CD4-positive, alpha-beta T cell treated with Interleukin-15 for 4 hours (primary cell): ENCODE results near the gene SLC4A3.

Experiments used
- DNase-seq: peaks from one replicate; pipeline ENCODE4 v3.0.0-alpha.2; 2020; ENCODE audit warnings: low spot score

Gene SLC4A3

GRCh38 chr2:219613461-219614070 is 13.9 kb upstream of the SLC4A3 start:
- DNase-seq = no peak

- no peak for DNase-seq
Observed at GRCh38 chr2:219614076-219614860, 13.2 kb upstream of the SLC4A3 start.

GRCh38 chr2:219615036-219615435 is 12.4 kb upstream of the SLC4A3 start:
- no peak for DNase-seq

GRCh38 chr2:219615894-219616293 is 11.5 kb upstream of the SLC4A3 start:
- DNase-seq = no peak

GRCh38 chr2:219616550-219616949 is 10.9 kb upstream of the SLC4A3 start:
- no peak for DNase-seq

- DNase-seq = no peak
Observed at GRCh38 chr2:219618733-219619122, 8.7 kb upstream of the SLC4A3 start.

- DNase-seq = no peak
Observed at GRCh38 chr2:219619235-219619634, 8.2 kb upstream of the SLC4A3 start.

- no peak for DNase-seq
Observed at GRCh38 chr2:219620546-219620945, 6.9 kb upstream of the SLC4A3 start.

GRCh38 chr2:219621935-219622334 is 5.5 kb upstream of the SLC4A3 start:
- DNase-seq = no peak

GRCh38 chr2:219622472-219622871 is 5.0 kb upstream of the SLC4A3 start:
- no peak for DNase-seq

GRCh38 chr2:219624565-219624964 is 2.9 kb upstream of the SLC4A3 start:
- DNase-seq = no peak

- no peak for DNase-seq
Observed at GRCh38 chr2:219625179-219625578, 2.3 kb upstream of the SLC4A3 start.

GRCh38 chr2:219626540-219626939 is 890 bp upstream of the SLC4A3 start:
- no peak for DNase-seq

GRCh38 chr2:219628235-219628985 is 980 bp downstream of the SLC4A3 start:
- DNase-seq = no peak

GRCh38 chr2:219628986-219629901 is 1.8 kb downstream of the SLC4A3 start:
- no peak for DNase-seq

GRCh38 chr2:219629976-219630695 is 2.7 kb downstream of the SLC4A3 start:
- DNase-seq = no peak

GRCh38 chr2:219630770-219631405 is 3.5 kb downstream of the SLC4A3 start:
- no peak for DNase-seq

- DNase-seq = no peak
Observed at GRCh38 chr2:219631406-219631891, 4.0 kb downstream of the SLC4A3 start.

GRCh38 chr2:219631904-219632759 is 4.7 kb downstream of the SLC4A3 start:
- DNase-seq = no peak

- no peak for DNase-seq
Observed at GRCh38 chr2:219632760-219633105, 5.3 kb downstream of the SLC4A3 start.
